ENCODE data around the gene INTS4.
"Not testable (repeated sequence)": the region's sequence is repeated elsewhere in the genome, so short reads cannot be mapped to it uniquely, and the experiment has no call there.

The INTS4 gene

DNA sequence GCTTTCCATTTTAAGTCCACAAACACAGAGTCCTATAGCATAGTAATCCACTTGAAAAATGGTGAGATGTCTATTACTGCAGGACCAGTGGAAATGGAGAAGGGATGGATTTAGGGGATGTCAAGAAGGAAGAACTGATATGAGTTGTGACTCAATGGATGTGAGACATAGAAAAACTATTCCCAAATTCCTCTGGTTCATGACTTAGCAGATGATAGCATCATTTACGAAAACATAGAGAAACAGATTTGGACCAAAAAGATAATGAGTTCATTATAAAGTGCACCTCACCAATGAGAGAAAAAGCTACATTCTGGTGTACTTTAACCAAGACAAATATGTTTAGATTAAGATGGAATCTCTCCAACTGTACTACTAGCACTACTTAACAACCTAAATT, 51.2 kb downstream of the INTS4 start:
- not testable (repeated sequence) for DNase-seq (ENCODE audit: low read depth in 2 of 2)

DNA sequence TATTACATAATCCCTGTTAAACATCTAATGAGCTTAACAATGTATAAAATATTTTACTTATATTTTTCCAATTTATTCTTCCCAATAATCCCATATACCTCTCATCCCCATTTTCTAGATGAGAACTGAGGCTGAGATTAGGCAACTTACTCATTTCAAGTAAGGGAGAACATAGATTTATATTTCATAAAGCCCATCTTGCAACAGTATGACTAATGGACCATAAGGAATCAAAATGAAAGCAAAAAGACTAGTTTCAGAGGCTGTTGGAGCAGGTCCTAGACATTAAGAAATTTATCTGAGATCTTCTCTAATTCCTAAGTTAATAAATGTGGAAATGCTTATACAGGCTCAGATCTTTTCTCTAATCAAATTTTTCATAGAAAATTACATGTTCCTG, 52.0 kb downstream of the INTS4 start:
- not testable (repeated sequence) for DNase-seq (ENCODE audit: low read depth in 2 of 2)

DNA sequence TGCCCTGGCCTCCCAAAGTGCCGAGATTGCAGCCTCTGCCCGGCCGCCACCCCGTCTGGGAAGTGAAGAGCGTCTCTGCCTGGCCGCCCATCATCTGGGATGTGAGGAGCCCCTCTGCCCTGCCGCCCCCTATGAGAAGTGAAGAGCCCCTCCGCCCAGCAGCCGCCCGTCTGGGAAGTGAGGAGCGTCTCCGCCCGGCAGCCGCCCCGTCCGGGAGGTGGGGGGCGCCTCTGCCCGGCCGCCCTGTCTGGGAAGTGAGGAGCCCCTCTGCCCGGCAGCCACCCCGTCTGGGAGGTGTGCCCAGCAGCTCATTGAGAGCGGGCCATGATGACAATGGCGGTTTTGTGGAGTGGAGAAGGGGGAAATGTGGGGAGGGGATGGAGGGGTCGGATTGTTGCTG, 60.9 kb downstream of the INTS4 start:
- not testable (repeated sequence) for DNase-seq (ENCODE audit: low read depth in 2 of 2)

DNA sequence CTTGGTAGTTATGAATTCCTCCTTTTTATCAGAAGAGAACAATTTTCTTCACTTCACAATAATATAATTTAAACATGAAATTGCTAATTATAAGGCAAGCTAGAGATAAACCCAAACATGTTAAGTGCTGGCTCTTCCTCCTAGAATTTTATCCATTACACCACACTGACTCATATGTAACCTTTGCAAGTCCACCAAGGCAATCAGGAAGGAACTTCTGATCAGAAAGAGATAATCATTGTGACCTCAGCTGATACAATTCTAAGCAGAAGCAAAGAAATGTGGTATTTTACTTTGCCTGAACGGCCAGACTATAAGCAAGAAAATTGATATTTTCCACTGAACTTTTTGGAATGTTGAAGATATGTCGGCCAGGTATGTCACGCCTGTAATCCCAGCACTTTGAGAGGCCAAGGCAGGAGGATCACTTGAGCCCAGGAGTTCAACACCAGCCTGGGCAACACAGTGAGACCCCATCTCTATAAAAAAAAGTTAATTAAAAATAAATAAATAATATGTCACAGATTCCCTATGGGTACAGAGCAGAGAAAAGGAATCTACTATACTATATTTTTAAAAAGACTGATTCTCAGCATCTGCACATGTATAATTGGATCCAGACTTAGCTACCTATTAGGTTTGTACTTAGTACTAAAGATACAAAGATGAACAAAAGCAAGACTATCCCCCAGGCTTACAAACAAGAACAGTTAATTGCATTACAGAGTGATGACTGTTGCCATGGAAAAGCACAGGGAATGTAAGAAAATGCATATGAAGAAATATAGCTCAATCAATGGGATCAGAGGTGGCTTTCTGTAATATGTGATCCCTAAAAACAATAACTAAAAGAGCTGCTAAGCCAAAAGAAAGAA, 63.9 kb downstream of the INTS4 start:
- not testable (repeated sequence) for DNase-seq (ENCODE audit: low read depth in 2 of 2)

DNA sequence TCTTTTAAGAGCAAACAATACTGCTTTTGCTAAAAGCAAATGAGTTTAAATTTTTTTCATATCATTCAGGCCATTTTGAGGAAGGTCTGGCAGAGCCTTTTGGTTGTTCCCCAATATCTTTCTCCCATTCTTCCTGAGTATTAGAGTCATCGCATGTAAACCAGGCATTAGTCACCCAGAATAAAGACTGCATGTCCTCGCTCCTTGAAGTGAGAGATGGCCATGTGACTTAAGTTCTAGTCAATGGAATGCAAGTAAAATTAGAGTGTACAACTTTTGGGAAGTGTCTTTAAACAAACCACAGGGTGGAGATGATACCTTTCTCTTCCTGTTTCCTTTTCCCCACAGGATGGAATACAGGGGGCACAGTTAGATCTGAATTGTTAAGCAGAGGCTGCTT, 76.8 kb downstream of the INTS4 start:
- DNase-seq (ENCODE audit: low read depth in 2 of 2): not testable (repeated sequence)

DNA sequence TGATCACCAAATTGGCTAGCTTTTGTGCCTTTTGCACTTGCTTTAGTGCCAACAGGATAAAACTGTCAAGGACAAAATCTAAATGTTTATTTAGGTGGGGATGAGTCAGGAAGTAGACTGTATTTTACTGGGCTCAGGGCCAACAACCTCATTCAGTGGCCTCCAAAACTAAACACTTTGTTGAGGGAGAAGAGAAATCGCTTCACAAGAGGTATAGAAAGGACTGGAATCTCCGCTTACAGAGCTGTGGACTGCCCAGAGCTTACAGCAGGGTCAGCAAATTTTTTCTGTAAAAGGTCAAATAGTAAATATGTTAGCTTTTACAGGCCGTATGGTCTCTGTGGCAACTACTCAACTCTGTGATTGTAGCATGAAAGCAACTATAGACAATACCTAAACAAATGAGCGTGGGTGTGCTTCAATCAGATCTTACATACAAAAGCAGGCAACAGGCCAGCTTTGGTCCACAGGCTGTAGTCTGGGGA, 80.1 kb downstream of the INTS4 start:
- DNase-seq (ENCODE audit: low read depth in 2 of 2): not testable (repeated sequence)

DNA sequence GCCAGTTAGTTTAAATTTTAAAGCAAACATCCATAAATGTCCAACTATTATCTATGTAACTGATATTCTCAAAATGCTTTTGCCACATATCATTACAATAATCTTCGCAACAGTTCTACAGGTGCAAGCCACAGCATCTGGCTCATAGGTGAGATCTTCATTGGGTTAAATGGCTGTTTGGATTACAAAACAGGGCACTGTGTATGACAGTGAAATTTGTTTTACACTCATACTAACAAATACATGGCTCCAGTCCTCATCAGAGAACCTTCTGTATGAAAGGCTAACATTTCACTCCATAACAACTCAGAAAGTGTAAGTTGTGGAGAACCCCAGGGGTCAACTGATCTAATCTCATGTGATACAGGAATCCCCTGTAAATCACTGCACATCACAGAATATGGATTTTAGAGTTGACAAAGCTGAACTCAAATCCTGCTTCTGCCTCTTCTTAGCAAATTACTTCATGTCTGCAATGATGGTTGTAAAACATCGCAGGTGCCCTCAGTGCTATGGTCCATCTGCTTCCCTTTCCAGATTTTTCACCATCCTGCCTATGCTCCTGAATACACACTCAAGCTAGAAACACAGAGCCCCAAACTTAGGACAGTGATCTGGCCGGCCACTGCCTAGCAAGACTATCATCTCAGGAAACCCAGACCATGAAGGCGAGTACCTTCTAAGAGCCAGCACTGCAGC, 80.7 kb downstream of the INTS4 start:
- DNase-seq (ENCODE audit: low read depth in 2 of 2): not testable (repeated sequence)

DNA sequence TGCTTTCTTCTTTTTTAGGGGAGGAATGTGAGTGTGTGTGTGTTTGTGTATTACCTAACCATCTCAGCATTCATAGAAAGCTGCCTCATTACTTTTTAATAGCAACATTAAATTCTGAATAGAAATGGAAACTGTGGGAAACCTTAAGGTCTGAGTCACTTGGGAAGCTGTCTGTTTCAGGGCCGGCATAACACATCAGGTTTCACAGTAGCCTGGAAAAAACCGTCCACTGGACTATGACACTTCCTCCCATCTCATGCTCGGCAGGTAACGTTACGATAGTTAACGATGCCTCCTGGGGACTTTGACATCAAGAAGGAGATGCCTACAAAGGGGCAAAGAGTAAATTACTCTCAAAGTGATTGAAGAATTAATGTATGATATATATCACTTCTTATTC, 83.6 kb downstream of the INTS4 start:
- DNase-seq (ENCODE audit: low read depth in 2 of 2): not testable (repeated sequence)

DNA sequence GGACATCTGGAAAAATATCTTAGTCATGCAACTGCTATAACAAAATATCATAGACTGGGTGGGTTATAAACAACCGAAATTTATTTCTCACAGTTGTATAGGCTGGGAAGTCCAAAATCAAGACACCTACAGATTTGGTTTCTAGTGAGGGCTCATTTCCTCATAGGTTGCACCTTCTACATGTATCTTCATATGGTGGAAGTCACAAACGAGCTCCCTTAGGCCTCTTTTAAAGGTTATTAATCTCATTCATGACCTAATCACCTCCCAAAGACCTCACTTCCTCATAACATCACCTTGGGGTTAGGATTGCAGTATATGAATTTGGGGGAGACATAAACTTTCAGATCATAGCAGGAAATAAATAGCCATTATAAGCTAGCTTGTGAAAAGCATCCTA, 85.2 kb downstream of the INTS4 start:
- DNase-seq (ENCODE audit: low read depth in 2 of 2): no peak

DNA sequence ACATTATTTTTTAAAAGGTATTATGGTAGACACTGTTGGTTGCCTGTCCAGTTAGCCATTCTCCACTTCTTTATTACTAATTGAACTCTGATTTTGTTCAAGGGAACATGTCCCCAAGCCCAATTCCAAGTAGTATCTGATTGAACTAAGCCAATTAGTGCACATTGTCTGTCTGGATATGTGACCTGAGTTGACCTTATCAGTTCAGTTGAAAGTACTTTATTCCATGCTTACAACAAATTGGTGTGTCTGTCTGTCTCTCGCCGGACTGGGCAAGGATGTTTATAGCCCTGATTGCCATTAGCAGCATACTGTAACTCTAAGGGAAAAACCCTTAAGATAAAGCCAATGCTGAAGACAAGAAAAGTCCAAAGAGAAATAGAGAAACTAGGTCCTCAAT, 85.6 kb downstream of the INTS4 start:
- DNase-seq (ENCODE audit: low read depth in 2 of 2): no peak

DNA sequence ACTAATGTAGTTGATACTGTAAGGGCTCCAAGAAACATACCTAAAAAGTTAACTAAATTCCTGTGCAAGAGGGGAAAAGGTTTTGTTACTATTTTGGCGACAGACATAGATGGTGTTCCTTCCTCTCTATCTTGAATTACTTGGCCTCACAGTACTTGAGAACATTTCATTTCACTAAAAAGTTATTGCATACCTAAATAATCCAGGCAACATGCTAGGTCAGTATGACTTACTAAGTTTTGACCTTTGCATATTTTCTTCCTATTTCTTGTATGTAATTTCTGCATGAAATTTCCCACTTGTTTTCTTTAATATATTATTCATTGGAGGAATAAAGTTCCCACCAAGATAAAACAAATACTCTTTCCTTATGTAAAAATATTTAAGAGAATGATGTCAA, 99.5 kb downstream of the INTS4 start:
- not testable (repeated sequence) for DNase-seq (ENCODE audit: low read depth in 2 of 2)

DNA sequence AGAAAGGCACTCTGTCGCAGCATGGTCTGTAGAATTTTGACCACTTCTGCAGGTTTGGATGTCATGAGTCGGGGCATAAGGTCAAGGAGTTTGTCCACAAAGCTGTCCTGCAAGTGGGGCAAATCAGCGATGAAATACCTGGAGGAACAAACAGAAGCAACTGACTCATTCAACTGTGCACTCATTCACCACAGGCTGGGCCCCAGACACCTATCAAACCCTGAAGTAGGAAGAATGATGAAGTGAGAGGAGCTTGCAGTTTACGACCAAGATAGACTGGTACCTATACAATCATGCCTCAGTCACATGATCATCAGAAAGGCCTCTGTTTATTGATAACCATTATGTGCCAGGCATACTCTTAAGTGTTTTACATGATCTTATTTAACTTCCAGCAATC, 102.8 kb downstream of the INTS4 start:
- not testable (repeated sequence) for DNase-seq (ENCODE audit: low read depth in 2 of 2)

DNA sequence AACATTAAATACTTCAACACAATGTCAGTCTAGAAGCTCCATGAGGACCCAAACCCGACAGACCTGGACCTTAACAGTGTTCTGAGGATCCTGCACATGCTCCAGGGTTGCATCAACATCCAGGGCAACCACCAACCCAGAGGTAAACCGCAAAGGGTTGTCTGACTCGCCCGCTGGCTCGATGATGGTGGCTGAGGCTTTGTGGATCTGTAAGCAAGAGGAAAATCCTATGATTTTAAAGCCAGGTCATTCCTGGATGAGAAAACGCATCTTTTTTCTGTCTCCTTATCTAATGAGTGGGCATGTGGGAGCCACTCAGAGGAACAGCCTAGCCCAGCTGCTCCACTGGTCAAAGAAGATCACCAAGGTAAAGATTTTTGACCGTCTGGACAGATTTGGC, 103.2 kb downstream of the INTS4 start:
- not testable (repeated sequence) for DNase-seq (ENCODE audit: low read depth in 2 of 2)

DNA sequence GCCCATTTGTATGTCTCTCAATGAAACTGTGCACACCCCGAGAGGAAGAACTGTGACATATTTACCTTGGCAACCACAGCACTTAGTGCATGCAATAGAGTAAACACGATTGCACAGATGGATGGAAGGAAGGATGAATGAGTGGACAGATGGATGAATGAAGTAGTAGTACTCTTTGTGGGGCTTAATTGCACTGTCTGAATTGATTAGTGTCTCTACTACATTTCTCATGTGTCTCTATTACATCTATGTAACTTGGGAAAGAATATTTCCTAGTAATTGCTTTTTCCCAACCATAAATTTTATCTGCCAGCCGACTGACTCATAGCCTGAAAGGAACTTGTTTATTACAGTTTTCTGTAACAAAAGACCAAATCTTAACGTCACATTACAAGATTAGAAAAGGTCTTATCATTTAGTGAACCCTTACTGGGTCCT, 103.8 kb downstream of the INTS4 start:
- DNase-seq (ENCODE audit: low read depth in 2 of 2): not testable (repeated sequence)

DNA sequence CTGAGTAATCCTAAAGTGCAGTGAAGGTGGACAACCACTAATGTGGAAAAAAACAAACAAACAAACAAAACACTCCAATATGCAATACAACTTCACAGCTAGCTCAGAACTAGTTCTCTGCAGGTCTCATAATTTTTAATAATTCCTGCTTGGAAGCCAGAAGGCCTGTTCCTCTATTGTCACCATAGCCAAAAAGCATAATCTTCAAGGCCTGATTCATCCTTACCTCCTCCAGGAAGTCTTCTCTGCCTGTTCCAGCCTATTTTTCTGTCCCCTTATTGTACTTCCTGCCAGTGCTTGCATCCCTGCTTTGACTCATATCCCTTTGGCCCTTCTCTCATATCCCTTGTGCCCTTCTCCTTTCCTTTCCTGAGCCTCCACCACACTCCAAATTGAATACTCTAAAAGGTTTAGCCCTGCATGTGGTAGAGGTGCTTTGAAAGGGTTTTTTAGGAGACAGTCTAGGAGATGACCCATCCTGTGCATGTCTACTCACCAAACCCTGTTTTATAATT, 104.3 kb downstream of the INTS4 start:
- DNase-seq (ENCODE audit: low read depth in 2 of 2): not testable (repeated sequence)

DNA sequence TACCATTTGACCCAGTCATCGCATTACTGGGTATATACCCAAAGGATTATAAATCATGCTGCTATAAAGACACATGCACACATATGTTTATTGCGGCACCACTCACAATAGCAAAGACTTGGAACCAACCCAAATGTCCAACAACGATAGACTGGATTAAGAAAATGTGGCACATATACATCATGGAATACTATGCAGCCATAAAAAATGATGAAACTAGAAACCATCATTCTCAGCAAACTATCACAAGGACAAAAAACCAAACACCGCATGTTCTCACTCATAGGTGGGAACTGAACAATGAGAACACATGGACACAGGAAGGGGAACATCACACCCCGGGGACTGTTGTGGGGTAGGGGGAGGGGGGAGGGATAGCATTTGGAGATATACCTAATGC, 105.4 kb downstream of the INTS4 start:
- DNase-seq (ENCODE audit: low read depth in 2 of 2): not testable (repeated sequence)

DNA sequence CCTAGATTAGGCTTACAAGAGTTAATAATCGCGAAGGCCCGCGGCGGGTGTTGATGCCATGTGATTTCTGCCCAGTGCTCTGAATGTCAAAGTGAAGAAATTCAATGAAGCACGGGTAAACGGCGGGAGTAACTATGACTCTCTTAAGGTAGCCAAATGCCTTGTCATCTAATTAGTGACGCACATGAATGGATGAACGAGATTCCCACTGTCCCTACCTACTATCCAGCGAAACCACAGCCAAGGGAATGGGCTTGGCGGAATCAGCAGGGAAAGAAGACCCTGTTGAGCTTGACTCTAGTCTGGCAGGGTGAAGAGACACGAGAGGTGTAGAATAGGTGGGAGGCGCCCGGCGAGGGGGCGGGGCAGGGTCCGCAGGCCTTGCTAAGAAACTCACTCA, 108.1 kb downstream of the INTS4 start:
- DNase-seq (ENCODE audit: low read depth in 2 of 2): no peak

DNA sequence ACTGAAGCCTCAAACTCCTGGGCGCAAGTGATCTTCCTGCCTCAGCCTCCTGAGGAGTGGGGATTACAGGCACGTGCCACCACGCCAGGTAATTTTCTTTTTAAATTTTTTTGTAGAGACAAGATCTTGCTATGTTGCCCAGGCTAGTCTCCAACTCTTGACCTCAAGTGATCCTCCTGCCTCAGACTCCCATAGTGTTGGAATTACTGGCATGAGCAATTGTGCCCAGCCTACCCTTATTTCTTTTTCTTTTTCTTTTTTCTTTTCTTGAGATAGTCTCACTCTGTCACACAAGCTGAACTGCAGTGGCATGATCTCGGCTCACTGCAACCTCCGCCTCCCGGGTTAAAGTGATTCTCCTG, 109.7 kb downstream of the INTS4 start:
- no peak for DNase-seq (ENCODE audit: low read depth in 2 of 2)

DNA sequence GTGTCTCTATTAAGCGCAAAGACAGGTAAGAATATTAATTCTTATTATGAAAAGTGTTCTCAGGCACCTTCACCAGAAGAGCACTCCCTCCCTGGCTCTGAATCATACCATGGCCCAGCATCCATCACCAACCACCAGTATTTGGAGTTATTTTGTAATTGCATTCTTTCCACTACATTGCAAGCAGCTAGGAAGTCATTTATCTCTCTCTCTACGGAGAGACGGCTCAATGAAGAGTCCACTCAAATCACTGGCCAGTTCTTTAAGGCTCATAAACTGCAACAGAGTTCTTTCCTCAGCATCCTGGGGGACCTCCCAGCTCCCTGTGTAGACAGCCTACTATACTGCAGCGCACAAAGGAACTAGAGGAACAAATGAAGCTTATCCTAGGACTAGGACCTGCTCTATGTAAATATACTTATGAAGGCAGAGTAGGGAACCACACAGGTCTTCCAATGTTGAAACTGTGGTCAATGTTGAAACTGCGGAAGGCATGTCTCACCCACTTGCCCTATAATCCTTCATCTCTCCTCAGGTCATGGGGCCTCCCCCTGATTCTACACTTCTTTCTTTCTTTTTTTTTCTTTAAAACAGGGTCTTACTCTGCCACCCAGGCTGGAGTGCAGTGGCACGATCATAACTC, 110.2 kb downstream of the INTS4 start:
- DNase-seq (ENCODE audit: low read depth in 2 of 2): no peak

DNA sequence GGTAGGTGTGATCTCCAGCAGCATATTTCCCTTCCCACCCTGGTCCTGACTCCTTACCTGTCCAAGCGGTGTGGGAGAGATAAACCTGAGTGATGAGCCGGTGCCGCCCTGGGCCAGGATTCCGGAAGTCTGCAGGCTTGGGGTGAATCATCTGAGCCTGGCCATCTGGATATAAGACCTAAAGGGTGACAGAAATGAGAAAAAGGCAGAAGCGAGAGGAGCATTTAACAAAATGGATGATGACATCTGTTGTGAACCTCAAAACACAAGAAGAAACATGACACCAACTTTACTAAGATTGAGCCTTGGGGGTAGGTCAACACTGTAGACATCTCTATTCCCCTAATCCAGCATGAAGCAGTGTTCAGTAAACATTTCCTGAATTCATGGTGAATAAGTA, 110.7 kb downstream of the INTS4 start:
- DNase-seq (ENCODE audit: low read depth in 2 of 2): no peak

DNA sequence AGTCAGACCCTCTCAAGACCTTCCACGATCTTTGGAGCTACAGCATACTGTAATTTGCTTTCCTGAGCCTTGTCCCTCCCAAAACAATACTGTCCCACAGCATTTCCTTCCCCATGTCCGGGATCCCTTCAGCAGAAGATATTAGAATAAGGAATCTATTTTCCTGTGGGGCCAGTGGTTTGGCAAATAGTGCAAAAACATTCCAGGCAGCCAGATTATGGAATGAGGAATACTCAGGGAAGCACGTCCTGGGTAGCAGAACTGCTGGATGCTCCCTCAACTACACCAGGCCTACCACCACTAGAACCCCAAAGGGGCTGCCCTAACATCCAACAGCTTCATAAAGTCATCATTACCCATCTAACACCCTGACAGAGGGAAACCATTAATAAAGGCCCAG, 112.1 kb downstream of the INTS4 start:
- DNase-seq (ENCODE audit: low read depth in 2 of 2): no peak

DNA sequence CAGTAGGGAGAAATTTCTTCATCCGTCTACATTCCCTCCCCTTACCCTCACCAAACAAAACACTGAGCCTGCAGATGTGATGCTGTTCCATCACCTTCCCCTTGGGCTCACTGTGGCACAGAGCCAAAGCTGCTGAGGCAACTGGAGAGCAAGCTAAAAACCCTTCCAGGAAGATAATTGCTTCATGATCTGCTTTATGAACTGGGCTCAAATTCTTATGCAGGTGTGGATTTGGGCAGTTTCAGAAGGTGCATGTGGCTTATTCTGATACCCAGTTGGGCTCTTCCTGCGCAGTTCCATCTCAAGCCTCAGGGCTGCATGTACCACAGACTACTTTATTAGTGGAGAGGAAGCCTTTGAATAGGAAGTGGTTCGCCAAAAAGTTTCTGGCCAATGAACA, 115.2 kb downstream of the INTS4 start:
- no peak for DNase-seq (ENCODE audit: low read depth in 2 of 2)

Data from stimulated activated CD4-positive, alpha-beta T cell treated with anti-CD3 and anti-CD28 coated beads, Interleukin-1b, Interleukin-23, amount 100 ng/mL, for 4 hours (primary cell).